Measurements from ENCODE around the gene SYT14.

DNA sequence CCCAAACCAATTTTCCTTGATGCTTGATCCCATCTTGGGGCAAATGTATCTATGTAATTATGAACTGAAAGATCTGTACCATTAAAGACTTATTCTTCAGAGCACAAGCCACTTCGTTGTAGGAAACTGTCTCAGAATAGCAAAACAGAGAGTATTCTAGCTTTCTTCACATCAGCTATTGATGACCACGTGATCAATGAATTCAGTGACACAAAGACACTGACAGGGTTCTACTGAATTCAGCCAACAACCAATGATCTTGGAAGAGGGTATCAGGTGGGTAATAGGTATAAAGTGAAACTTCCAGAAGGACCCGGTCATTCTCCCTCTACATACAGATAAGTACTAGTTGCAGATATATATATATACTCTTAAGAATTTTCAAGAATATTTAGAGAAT, 260.8 kb downstream of the SYT14 start:
- TF ChIP-seq, protein P1, sequence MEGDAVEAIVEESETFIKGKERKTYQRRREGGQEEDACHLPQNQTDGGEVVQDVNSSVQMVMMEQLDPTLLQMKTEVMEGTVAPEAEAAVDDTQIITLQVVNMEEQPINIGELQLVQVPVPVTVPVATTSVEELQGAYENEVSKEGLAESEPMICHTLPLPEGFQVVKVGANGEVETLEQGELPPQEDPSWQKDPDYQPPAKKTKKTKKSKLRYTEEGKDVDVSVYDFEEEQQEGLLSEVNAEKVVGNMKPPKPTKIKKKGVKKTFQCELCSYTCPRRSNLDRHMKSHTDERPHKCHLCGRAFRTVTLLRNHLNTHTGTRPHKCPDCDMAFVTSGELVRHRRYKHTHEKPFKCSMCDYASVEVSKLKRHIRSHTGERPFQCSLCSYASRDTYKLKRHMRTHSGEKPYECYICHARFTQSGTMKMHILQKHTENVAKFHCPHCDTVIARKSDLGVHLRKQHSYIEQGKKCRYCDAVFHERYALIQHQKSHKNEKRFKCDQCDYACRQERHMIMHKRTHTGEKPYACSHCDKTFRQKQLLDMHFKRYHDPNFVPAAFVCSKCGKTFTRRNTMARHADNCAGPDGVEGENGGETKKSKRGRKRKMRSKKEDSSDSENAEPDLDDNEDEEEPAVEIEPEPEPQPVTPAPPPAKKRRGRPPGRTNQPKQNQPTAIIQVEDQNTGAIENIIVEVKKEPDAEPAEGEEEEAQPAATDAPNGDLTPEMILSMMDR (IDR thresholded peaks at IDR 0.05): no peak
- no peak for TF ChIP-seq POLR2AphosphoS5 (IDR thresholded peaks at IDR 0.05; ENCODE audit: insufficient read depth in 1 of 2, low read depth in 1 of 2)

Measured in vagina (tissue), 2 donors.